MM.1S (cell line): ENCODE data around the gene TSPAN32.

ENCODE experiments used
- DNase-seq: peaks from one replicate; pipeline ENCODE4 v3.0.0-alpha.2; 2015
- H2AFZ ChIP-seq: fragments of 300-600 bp; sonication (generic); 2 replicates; pipeline ENCODE4 v1.6.0; 2016; ENCODE audit warnings: antibody characterized with exemption, low read length
- H3F3A ChIP-seq: fragments of 300-600 bp; sonication (generic); 2 replicates; pipeline ENCODE4 v1.6.1; 2016; ENCODE audit warnings: mild to moderate bottlenecking, antibody characterized with exemption, low read length, moderate library complexity, mixed read lengths; ENCODE audit not compliant: insufficient read depth
- H3K27ac ChIP-seq: fragments of 300-600 bp; sonication (generic); 2 replicates; pipeline ENCODE4 v1.5.1; 2016; ENCODE audit warnings: mild to moderate bottlenecking, low read length
- H3K27me3 ChIP-seq: fragments of 300-600 bp; sonication (generic); replicated peaks from 2 replicates; pipeline ENCODE4 v1.6.0; 2016; ENCODE audit warnings: low read length; ENCODE audit not compliant: insufficient read depth
- H3K36me3 ChIP-seq: fragments of 300-600 bp; sonication (generic); replicated peaks from 2 replicates; pipeline ENCODE4 v1.6.1; 2016; ENCODE audit warnings: mild to moderate bottlenecking, low read length, mixed read lengths; ENCODE audit not compliant: insufficient read depth
- H3K4me1 ChIP-seq: fragments of 300-600 bp; sonication (generic); 2 replicates; pipeline ENCODE4 v1.6.1; 2016; ENCODE audit warnings: low read length, mixed read lengths
- H3K4me2 ChIP-seq: fragments of 300-600 bp; sonication (generic); 2 replicates; pipeline ENCODE4 v1.6.0; 2016; ENCODE audit warnings: low read depth, low read length
- H3K4me3 ChIP-seq: fragments of 300-600 bp; sonication (generic); 2 replicates; pipeline ENCODE4 v1.5.1; 2016; ENCODE audit warnings: low read length, mixed read lengths
- H3K79me2 ChIP-seq: fragments of 300-600 bp; sonication (generic); 2 replicates; pipeline ENCODE4 v1.6.1; 2016; ENCODE audit warnings: mixed run types, low read length, mixed read lengths
- H3K9ac ChIP-seq: fragments of 300-600 bp; sonication (generic); 2 replicates; pipeline ENCODE4 v1.6.1; 2016; ENCODE audit warnings: low read length, mixed read lengths
- H3K9me2 ChIP-seq: fragments of 300-600 bp; sonication (generic); replicated peaks from 2 replicates; pipeline ENCODE4 v1.6.1; 2016; ENCODE audit warnings: mild to moderate bottlenecking, low read length, mixed read lengths; ENCODE audit not compliant: insufficient read depth
- H3K9me3 ChIP-seq: fragments of 300-600 bp; sonication (generic); replicated peaks from 2 replicates; pipeline ENCODE4 v1.6.1; 2016; ENCODE audit warnings: mild to moderate bottlenecking, low read length, mixed read lengths; ENCODE audit not compliant: insufficient read depth
- H4K20me1 ChIP-seq: fragments of 300-600 bp; sonication (generic); 2 replicates; pipeline ENCODE4 v1.6.1; 2016; ENCODE audit warnings: mild to moderate bottlenecking, low read length, moderate library complexity, mixed read lengths; ENCODE audit not compliant: insufficient read depth
- EZH2 ChIP-seq: fragments of 300-600 bp; sonication (generic); optimal IDR thresholded peaks from 2 replicates; pipeline ENCODE3; 2017; ENCODE audit warnings: low read depth, mild to moderate bottlenecking, antibody characterized with exemption, low read length, mixed read lengths
- EZH2phosphoT487 ChIP-seq: fragments of 300-600 bp; sonication (generic); IDR thresholded peaks from 2 replicates; pipeline ENCODE4 v1.6.1; 2018; ENCODE audit warnings: antibody characterized with exemption, low read length
- TF ChIP-seq, protein P1 (sequence below): fragments of 300-600 bp; sonication (generic); IDR thresholded peaks from 2 replicates; pipeline ENCODE4 v1.5.1; 2016; ENCODE audit warnings: antibody characterized with exemption, low read length, mixed read lengths

Gene TSPAN32

DNA sequence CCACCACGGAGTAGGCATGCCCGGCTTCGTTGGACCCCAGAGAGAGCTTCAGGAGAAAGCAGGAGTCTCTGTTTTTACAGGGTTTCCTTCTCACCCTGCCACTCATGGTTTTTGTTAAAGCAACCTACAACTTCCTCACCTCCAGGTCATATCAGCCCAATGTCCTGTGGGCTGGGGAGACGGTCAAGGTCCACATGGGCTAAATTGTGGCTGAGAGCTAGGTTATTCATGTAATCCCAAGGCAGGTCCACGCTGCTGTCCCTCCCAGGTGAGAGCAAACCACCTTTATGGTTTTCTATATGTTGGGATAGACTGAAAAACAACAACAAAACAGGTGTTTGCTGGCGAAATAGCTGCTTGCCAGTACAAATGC is 19.5 kb downstream of the TSPAN32 start:
- Histone ChIP-seq H3K9me3 (no peaks in the 10 kb centered on the region), H3K9ac (no peak overlapping the region), H3K27me3 (peaks cover 84% of the 10 kb centered on the region), H3K27ac (no peak overlapping the region), H4K20me1 (no peaks in the 10 kb centered on the region), H3F3A (no peaks in the 10 kb centered on the region), H3K36me3 (no peaks in the 10 kb centered on the region), H3K9me2 (no peaks in the 10 kb centered on the region), H3K4me3 (no peak overlapping the region), H3K79me2 (no peaks in the 10 kb centered on the region), H3K4me1 (no peaks in the 10 kb centered on the region), H3K4me2 (no peak overlapping the region), H2AFZ (no peak overlapping the region)
- no peak for TF ChIP-seq EZH2phosphoT487
- TF ChIP-seq, protein P1, sequence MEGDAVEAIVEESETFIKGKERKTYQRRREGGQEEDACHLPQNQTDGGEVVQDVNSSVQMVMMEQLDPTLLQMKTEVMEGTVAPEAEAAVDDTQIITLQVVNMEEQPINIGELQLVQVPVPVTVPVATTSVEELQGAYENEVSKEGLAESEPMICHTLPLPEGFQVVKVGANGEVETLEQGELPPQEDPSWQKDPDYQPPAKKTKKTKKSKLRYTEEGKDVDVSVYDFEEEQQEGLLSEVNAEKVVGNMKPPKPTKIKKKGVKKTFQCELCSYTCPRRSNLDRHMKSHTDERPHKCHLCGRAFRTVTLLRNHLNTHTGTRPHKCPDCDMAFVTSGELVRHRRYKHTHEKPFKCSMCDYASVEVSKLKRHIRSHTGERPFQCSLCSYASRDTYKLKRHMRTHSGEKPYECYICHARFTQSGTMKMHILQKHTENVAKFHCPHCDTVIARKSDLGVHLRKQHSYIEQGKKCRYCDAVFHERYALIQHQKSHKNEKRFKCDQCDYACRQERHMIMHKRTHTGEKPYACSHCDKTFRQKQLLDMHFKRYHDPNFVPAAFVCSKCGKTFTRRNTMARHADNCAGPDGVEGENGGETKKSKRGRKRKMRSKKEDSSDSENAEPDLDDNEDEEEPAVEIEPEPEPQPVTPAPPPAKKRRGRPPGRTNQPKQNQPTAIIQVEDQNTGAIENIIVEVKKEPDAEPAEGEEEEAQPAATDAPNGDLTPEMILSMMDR: no peak
- TF ChIP-seq EZH2: no peak
- DNase-seq: no peak

DNA sequence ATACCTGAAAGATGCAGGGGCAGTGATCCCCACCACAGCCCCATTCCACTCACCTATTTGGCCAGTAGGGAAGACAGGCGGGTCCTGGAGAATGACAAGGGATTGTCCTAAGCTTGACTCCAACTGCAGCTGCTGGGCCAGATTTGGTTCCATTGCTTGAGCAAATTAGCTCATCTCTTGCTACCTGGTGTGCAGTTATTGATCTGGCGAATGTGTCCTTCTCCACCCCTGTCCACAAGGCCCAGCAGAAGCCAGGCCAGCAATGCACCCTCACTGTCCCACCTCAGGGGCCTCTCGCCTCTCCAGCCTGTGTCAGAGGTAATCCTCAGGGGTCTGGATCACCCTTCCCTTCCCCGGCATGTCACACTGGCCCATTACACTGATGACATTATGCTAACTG is 23.3 kb downstream of the TSPAN32 start:
- no peak overlapping the region for H3K4me2 ChIP-seq
- peaks cover 86% of the 10 kb centered on the region for H3K27me3 ChIP-seq
- H3K4me3 ChIP-seq: no peak overlapping the region
- H3K27ac ChIP-seq: no peak overlapping the region
- no peak overlapping the region for H2AFZ ChIP-seq
- H4K20me1 ChIP-seq: no peaks in the 10 kb centered on the region
- H3K79me2 ChIP-seq: no peaks in the 10 kb centered on the region
- no peaks in the 10 kb centered on the region for H3K36me3 ChIP-seq
- H3F3A ChIP-seq: no peaks in the 10 kb centered on the region
- no peaks in the 10 kb centered on the region for H3K9me3 ChIP-seq
- H3K9me2 ChIP-seq: no peaks in the 10 kb centered on the region
- H3K4me1 ChIP-seq: no peaks in the 10 kb centered on the region
- DNase-seq: no peak
- no peak overlapping the region for H3K9ac ChIP-seq
- no peak for TF ChIP-seq EZH2
- no peak for TF ChIP-seq EZH2phosphoT487
- TF ChIP-seq, protein P1: no peak

DNA sequence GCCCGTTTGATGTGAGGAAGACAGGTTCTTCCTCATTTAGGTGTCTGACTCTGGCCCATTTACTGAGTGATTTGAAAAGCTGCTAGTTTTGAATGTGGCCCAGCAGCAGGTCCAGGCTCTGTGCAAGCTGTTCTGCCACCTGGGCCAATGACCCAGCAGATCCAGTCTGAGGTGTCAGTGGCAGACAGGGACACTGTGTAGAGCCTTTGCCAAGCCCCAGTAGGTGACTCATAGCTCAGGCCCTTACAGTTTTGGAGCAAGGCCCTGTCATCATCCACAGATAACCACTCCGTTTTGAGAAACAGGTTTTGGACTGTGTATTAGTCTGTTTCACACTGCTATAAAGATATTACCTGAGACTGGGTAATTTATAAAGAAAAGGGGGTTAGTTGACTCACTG is 23.9 kb downstream of the TSPAN32 start:
- no peak overlapping the region for H3K27ac ChIP-seq
- H3K36me3 ChIP-seq: no peaks in the 10 kb centered on the region
- no peaks in the 10 kb centered on the region for H3K4me1 ChIP-seq
- no peaks in the 10 kb centered on the region for H3F3A ChIP-seq
- no peak overlapping the region for H3K4me2 ChIP-seq
- no peaks in the 10 kb centered on the region for H3K9me3 ChIP-seq
- TF ChIP-seq, protein P1: no peak
- TF ChIP-seq EZH2phosphoT487 (no peak), EZH2 (no peak)
- H3K9me2 ChIP-seq: no peaks in the 10 kb centered on the region
- H3K27me3 ChIP-seq: peaks cover 85% of the 10 kb centered on the region
- H2AFZ ChIP-seq: no peak overlapping the region
- H3K4me3 ChIP-seq: no peak overlapping the region
- no peak for DNase-seq
- no peak overlapping the region for H3K9ac ChIP-seq
- no peaks in the 10 kb centered on the region for H3K79me2 ChIP-seq
- H4K20me1 ChIP-seq: no peaks in the 10 kb centered on the region

DNA sequence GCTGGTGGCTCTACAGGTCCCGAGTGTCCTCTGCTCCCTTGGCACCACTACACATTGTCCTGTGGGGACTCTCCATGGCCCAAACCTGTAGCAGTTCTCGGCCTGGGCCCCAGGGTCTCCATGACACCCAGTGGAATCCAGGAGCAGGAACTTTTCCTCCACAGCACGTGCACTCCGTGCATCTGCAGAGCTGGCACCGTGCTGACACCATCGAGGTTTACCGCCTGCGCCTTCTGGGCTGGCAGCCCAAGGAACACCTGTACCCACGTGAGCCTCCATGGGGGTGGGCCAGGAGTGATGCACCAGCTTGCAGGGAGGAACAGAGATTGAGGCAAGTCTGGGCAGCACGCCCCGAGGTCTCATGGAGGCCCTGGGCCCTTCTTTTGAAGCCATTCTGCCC is 25.2 kb downstream of the TSPAN32 start:
- Histone ChIP-seq H3K9me3 (no peaks in the 10 kb centered on the region), H4K20me1 (no peaks in the 10 kb centered on the region), H3K4me3 (no peak overlapping the region), H3K36me3 (no peaks in the 10 kb centered on the region), H3K27me3 (peaks cover 79% of the 10 kb centered on the region), H2AFZ (no peak overlapping the region), H3K4me2 (no peak overlapping the region), H3K4me1 (no peaks in the 10 kb centered on the region), H3F3A (no peaks in the 10 kb centered on the region), H3K9ac (no peak overlapping the region), H3K9me2 (no peaks in the 10 kb centered on the region), H3K79me2 (no peaks in the 10 kb centered on the region), H3K27ac (no peak overlapping the region)
- DNase-seq: no peak
- TF ChIP-seq EZH2: no peak
- TF ChIP-seq EZH2phosphoT487: no peak
- TF ChIP-seq, protein P1: no peak
